K562 (cell line): Measurements from ENCODE around the gene SAMD14. TPM values are rescaled to one million over a fixed set of nuclear protein-coding genes. Genes with fewer than 3 reads are reported as not detected.

Experiments
- ATAC-seq: fragments of 200-7000 bp; cut with Tn5 transposase; 3 replicates; pipeline ENCODE4 v1.9.1; 2020; ENCODE audit warnings: moderate library complexity
- BruUV-seq: library from RNA; stranded (reverse); fragments of 400-500 nt; replicated peaks from 2 replicates; lab custom pipeline; 2021; lab: Mats Ljungman, UMichigan
- CTCF ChIA-PET: fragments of 300-600 bp; formaldehyde crosslinking; extraction: SDS; loops from one replicate; lab custom pipeline; 2021; ENCODE audit warnings: low intra/inter-chr PET ratio; lab: Yijun Ruan, JAX
- POLR2A ChIA-PET: fragments of 300-600, 350-650 bp; sonication (Branson Sonifier 250); formaldehyde crosslinking; extraction: SDS; loops from one replicate; lab custom pipeline; 2021; ENCODE audit warnings: antibody characterized with exemption, inconsistent platforms; lab: Yijun Ruan, JAX
- DNase-seq, 4 experiments: peaks; one replicate each; pipeline versions ENCODE4 v3.0.0 to v3.0.0-alpha.2; 2011 to 2018; ENCODE audit warnings: low spot score in 3 of 4, mixed read lengths in 3 of 4; ENCODE audit errors: extremely low read depth in 1 of 4
- FAIRE-seq: peaks from 2 replicates; lab custom pipeline; 2011; peaks lifted over from hg19 to GRCh38; lab: Jason Lieb, UNC
- H2AFZ ChIP-seq: 2 replicates; pipeline ENCODE4 v1.6.0; 2011; ENCODE audit warnings: low read depth, low read length, control low read depth, inconsistent platforms
- H3K27ac ChIP-seq: fragments of 200-600 bp; 3 replicates; pipeline ENCODE4 v1.8.0; 2011; ENCODE audit warnings: low read depth, mild to moderate bottlenecking, control low read depth, inconsistent platforms, low read length, moderate library complexity, mixed read lengths; ENCODE audit errors: extremely low read depth
- H3K27me3 ChIP-seq, 2 experiments: fragments of 300-600 bp in 1 of 2; 2 replicates in 1 of 2; 3 replicates in 1 of 2; pipeline versions ENCODE4 v1.6.0 to v1.8.0; 2011; ENCODE audit warnings: inconsistent platforms in 2 of 2, low read length in 2 of 2, mild to moderate bottlenecking in 1 of 2, mixed read lengths in 1 of 2, moderate library complexity in 1 of 2; ENCODE audit not compliant: control insufficient read depth in 2 of 2, insufficient read depth in 2 of 2
- H3K36me3 ChIP-seq: fragments of 300-600 bp; 3 replicates; pipeline ENCODE4 v1.8.0; 2011; ENCODE audit warnings: mild to moderate bottlenecking, low read length, inconsistent platforms; ENCODE audit not compliant: control insufficient read depth, insufficient read depth
- H3K4me1 ChIP-seq, 2 experiments: fragments of 200-600 bp in 1 of 2; replicated peaks in 1 of 2; 2 replicates in 1 of 2; 3 replicates in 1 of 2; pipeline versions ENCODE4 v1.5.1 to v1.8.0; 2011; ENCODE audit warnings: inconsistent platforms in 2 of 2, low read length in 2 of 2, mild to moderate bottlenecking in 1 of 2, mixed read lengths in 1 of 2, moderate library complexity in 1 of 2; ENCODE audit not compliant: control insufficient read depth in 2 of 2, insufficient read depth in 2 of 2
- H3K4me2 ChIP-seq: 2 replicates; pipeline ENCODE4 v1.6.1; 2011; ENCODE audit warnings: low read length, control low read depth, inconsistent platforms, mixed read lengths; ENCODE audit not compliant: insufficient read depth
- H3K4me3 ChIP-seq: fragments of 200-600 bp; sonication (generic), shearing (Covaris generic); 2 replicates; pipeline ENCODE4 v1.5.1; 2016; ENCODE audit warnings: control low read depth, inconsistent platforms
- H3K79me2 ChIP-seq: fragments of 200-600 bp; 3 replicates; pipeline ENCODE4 v1.8.0; 2011; ENCODE audit warnings: low read length, inconsistent platforms; ENCODE audit not compliant: control insufficient read depth, insufficient read depth
- H3K9ac ChIP-seq, 2 experiments: 2 replicates each; pipeline versions ENCODE4 v1.6.0 to v1.6.1; 2011; ENCODE audit warnings: low read depth in 2 of 2, low read length in 2 of 2, control low read depth in 1 of 2, inconsistent platforms in 1 of 2, mild to moderate bottlenecking in 1 of 2, mixed read lengths in 1 of 2; ENCODE audit not compliant: insufficient read depth in 1 of 2
- H3K9me1 ChIP-seq: one replicate; pipeline ENCODE4 v1.6.0; 2011; ENCODE audit warnings: inconsistent platforms, mild to moderate bottlenecking, low read length, moderate library complexity; ENCODE audit not compliant: control insufficient read depth, insufficient read depth
- H3K9me3 ChIP-seq: replicated peaks from 2 replicates; pipeline ENCODE4 v1.5.1; 2011; ENCODE audit warnings: low read depth, low read length, inconsistent platforms; ENCODE audit not compliant: control insufficient read depth, insufficient read depth
- H4K20me1 ChIP-seq: replicated peaks from 2 replicates; pipeline ENCODE4 v1.6.1; 2011; ENCODE audit warnings: low read length, inconsistent platforms, mixed read lengths; ENCODE audit not compliant: control insufficient read depth, insufficient read depth
- CBX1 ChIP-seq: sonication (generic); IDR thresholded peaks from 2 replicates; pipeline ENCODE4 v1.6.1; 2016; ENCODE audit warnings: antibody characterized with exemption, low read depth, mild to moderate bottlenecking
- FOS ChIP-seq: IDR thresholded peaks from 3 replicates; pipeline ENCODE4 v1.6.1; 2011; ENCODE audit not compliant: insufficient read length; ENCODE audit errors: extremely low read depth
- GABPB1 ChIP-seq: sonication (generic); formaldehyde crosslinking; IDR thresholded peaks from 2 replicates; pipeline ENCODE4 v1.8.0; 2022; ENCODE audit warnings: mild to moderate bottlenecking, missing genetic modification reagents
- NEUROD1 ChIP-seq: fragments of 150-350 bp; IDR thresholded peaks from 2 replicates; pipeline ENCODE4 v1.6.1; 2014; ENCODE audit warnings: borderline replicate concordance, low read length, low read depth; ENCODE audit not compliant: partially characterized antibody
- NFRKB ChIP-seq: fragments of 450-650 bp; IDR thresholded peaks from 2 replicates; pipeline ENCODE4 v1.6.1; 2016; ENCODE audit warnings: low read depth
- NR2C1 ChIP-seq, 2 experiments: fragments of 450-650 bp; IDR thresholded peaks; 2 replicates each; pipeline ENCODE4 v1.6.1; 2017; ENCODE audit warnings: mild to moderate bottlenecking in 2 of 2, antibody characterized with exemption in 1 of 2, inconsistent platforms in 1 of 2, missing compliant biosample characterization in 1 of 2, missing genetic modification characterization in 1 of 2
- SPI1 ChIP-seq: IDR thresholded peaks from 2 replicates; pipeline ENCODE4 v1.6.1; 2011; ENCODE audit warnings: low read depth, low read length, control low read depth, borderline replicate concordance
- TAF9B ChIP-seq: fragments of 450-650 bp; IDR thresholded peaks from 2 replicates; pipeline ENCODE4 v1.6.1; 2018; ENCODE audit warnings: mild to moderate bottlenecking; ENCODE audit not compliant: partially characterized antibody
- ZBTB7A ChIP-seq: IDR thresholded peaks from 2 replicates; pipeline ENCODE4 v1.6.1; 2011; ENCODE audit warnings: low read depth, mild to moderate bottlenecking, low read length, moderate library complexity, borderline replicate concordance; ENCODE audit not compliant: control insufficient read depth
- ZNF12 ChIP-seq: sonication (generic); formaldehyde crosslinking; IDR thresholded peaks from 2 replicates; pipeline ENCODE4 v1.4.0; 2020; ENCODE audit warnings: mild to moderate bottlenecking, missing genetic modification reagents
- WGBS: fragments of 100-300 bp; shearing (Covaris generic); methylation state at CpG from one replicate; pipeline ENCODE4 v1.1.6; 2016; ENCODE audit warnings: low coverage, mixed read lengths; ENCODE audit not compliant: insufficient coverage; ENCODE audit errors: missing lambda C conversion rate; 5-methylcytosine and 5-hydroxymethylcytosine counted together
- in situ Hi-C: fragments of 300-500 bp; cut with MboI; formaldehyde crosslinking; loops from 4 replicates; pipeline ENCODE4 v1.15.0; 2018; ENCODE audit warnings: inconsistent platforms, mixed read lengths
- intact Hi-C: fragments of 100-400 bp; cut with micrococcal nuclease; formaldehyde crosslinking; loops from 2 replicates; pipeline ENCODE4 v1.14.2; 2022
- polyA plus RNA-seq, 8 experiments: library from polyadenylated mRNA; depleted of rRNA in 4 of 8; stranded (reverse) in 5 of 8; unstranded in 3 of 8; fragments of >200 nt; fragmentation: Nextera tagmentation in 2 of 8; fragmentation: Illumina TruSeq in 1 of 8; extraction: Ambion mirVana in 2 of 8; extraction: Trizol in 1 of 8; gene quantifications; 2 replicates each; pipeline versions ENCODE4 v1.2.1 to v1.2.3, GENCODE V29; 2011 to 2014; ENCODE audit warnings: inconsistent platforms in 1 of 8, missing spikeins in 1 of 8
- total RNA-seq, 7 experiments: library from RNA; depleted of rRNA in 6 of 7; stranded (reverse); fragments of >200 nt in 6 of 7; fragmentation: Illumina TruSeq in 2 of 7; extraction: Trizol in 2 of 7; gene quantifications; 2 replicates each; pipeline versions ENCODE4 v1.2.1 to v1.2.3, GENCODE V29; 2011 to 2021; ENCODE audit warnings: low replicate concordance in 1 of 7
- TF ChIP-seq, protein P1 (sequence below): fragments of 250-450 bp; sonication (Bioruptor Pico); IDR thresholded peaks from 2 replicates; pipeline ENCODE4 v1.4.0; 2020; ENCODE audit warnings: mild to moderate bottlenecking
- TF ChIP-seq, protein P2 (sequence below): fragments of 250-450 bp; sonication (Bioruptor Pico); IDR thresholded peaks from 2 replicates; pipeline ENCODE4 v1.5.0; 2021
- TF ChIP-seq, protein P3 (sequence below): fragments of 250-450 bp; sonication (Bioruptor Pico); IDR thresholded peaks from 2 replicates; pipeline ENCODE4 v1.4.0; 2020; ENCODE audit warnings: mild to moderate bottlenecking, moderate library complexity
- TF ChIP-seq, protein P4 (sequence below): IDR thresholded peaks from 2 replicates; pipeline ENCODE4 v1.6.1; 2011; ENCODE audit warnings: borderline replicate concordance, low read depth, mild to moderate bottlenecking, moderate library complexity, low read length; ENCODE audit not compliant: insufficient read depth, poor library complexity, severe bottlenecking

The SAMD14 gene
- total and polyA plus RNA-seq, 9 of the 15 experiments (the other 6 are each of a cell fraction or from before 2014, with no cell fraction given): 0.04 to 0.07 TPM; not detected in 7

DNA sequence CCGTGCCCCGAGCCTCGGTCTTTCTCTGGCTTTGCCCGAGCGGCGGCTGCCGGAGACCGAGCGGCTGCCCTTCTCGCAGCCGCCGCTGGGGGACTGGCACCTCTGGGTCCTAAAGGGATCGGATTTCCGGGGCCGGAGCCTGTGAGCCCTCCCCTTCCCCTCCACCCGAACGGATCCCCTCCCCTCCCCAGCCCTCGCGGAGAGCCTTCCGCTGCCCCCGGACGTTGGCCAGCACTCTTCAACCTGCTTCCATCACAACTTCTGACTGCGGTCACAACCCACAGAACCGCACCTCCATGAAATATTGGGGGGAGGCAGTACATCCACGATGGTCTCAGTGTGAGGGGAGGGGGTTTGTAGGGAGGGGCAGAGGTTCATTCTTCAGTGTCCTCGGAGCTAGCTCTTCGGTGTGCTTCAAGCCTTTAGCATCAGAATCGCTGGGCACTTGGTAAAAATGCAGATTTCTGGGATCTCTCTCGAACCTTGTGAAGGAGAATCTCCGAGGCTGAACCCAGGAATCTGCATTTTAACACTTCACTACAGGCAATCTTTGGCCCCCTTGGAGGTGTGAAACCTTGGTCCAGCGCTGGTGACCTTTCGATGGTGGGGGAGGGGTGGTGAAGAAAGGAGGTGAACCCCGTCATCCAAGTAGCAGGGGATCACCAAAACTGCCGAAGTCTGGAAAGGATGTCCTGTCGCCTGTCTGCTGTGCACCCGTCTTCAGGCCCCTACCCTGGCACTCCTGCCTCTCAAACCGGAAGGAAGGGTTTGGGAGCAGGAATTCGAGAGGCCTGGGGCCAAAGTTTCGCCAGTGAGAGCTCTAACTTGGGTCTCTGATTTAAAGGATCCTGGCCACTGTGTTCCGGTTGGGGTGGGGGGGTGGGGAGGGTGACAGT is 21.3 kb upstream of the SAMD14 start:
- peak overlapping the region; percentile 67 for H3K4me3 ChIP-seq
- peaks cover 57% of the 10 kb centered on the region for H3K79me2 ChIP-seq
- H4K20me1 ChIP-seq: peaks cover 12% of the 10 kb centered on the region
- H3K9me3 ChIP-seq: no peaks in the 10 kb centered on the region
- H3K4me1 ChIP-seq: peaks cover 53 to 94% of the 10 kb centered on the region in 2 experiments
- POLR2A ChIA-PET: interaction anchor here (0.9 to 1.1 kb wide), 2 partner anchors 10 to 18 kb away, joined by 3 read pairs; no protein-coding TSS in a partner anchor
- peak overlapping the region; percentile 87 for H3K27ac ChIP-seq
- peak; percentile 78 for ATAC-seq
- peak; percentile 70 for FAIRE-seq
- intact Hi-C loops: no loop called here
- H2AFZ ChIP-seq: peak overlapping the region; percentile 81
- TSS peak; percentile 87 for BruUV-seq
- DNase-seq: peak; percentile 80 to 94 (median 90)
- peak overlapping the region; percentile 67 to 97 for H3K9ac ChIP-seq
- WGBS: under 1% methylated on average over 21 of the region's 40 CpGs
- in situ Hi-C loops: no loop called here
- no peaks in the 10 kb centered on the region for H3K27me3 ChIP-seq
- H3K36me3 ChIP-seq: peaks cover 19% of the 10 kb centered on the region
- H3K4me2 ChIP-seq: peak overlapping the region; percentile 92
- CTCF ChIA-PET: no interaction called here
- H3K9me1 ChIP-seq: peaks cover 5% of the 10 kb centered on the region
- TF ChIP-seq, protein P1, sequence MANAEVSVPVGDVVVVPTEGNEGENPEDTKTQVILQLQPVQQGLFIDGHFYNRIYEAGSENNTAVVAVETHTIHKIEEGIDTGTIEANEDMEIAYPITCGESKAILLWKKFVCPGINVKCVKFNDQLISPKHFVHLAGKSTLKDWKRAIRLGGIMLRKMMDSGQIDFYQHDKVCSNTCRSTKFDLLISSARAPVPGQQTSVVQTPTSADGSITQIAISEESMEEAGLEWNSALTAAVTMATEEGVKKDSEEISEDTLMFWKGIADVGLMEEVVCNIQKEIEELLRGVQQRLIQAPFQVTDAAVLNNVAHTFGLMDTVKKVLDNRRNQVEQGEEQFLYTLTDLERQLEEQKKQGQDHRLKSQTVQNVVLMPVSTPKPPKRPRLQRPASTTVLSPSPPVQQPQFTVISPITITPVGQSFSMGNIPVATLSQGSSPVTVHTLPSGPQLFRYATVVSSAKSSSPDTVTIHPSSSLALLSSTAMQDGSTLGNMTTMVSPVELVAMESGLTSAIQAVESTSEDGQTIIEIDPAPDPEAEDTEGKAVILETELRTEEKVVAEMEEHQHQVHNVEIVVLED (CRISPR knock-in tag): no peak
- TF ChIP-seq ZBTB7A: peak; percentile 90; the same call in 1 of the 2 replicates
- no peak for TF ChIP-seq ZNF12 (CRISPR knock-in tag)
- TF ChIP-seq SPI1: 0 out of 2 replicates have a peak, but pooled peaks have one; percentile 12
- TF ChIP-seq NEUROD1: peak; percentile 90
- TF ChIP-seq TAF9B: no peak
- TF ChIP-seq, protein P2, sequence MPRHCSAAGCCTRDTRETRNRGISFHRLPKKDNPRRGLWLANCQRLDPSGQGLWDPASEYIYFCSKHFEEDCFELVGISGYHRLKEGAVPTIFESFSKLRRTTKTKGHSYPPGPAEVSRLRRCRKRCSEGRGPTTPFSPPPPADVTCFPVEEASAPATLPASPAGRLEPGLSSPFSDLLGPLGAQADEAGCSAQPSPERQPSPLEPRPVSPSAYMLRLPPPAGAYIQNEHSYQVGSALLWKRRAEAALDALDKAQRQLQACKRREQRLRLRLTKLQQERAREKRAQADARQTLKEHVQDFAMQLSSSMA (CRISPR knock-in tag): no peak
- peak; percentile 24; the same call in 1 of the 2 replicates for TF ChIP-seq NR2C1 (IDR thresholded peaks at IDR 0.05)
- peak; percentile 70 for TF ChIP-seq NR2C1 (tag; IDR thresholded peaks at IDR 0.05)
- TF ChIP-seq NFRKB: peak; percentile 74
- peak; percentile 69; the same call in 1 of the 2 replicates for TF ChIP-seq CBX1
- peak; percentile 24; the same call in 1 of the 2 replicates for TF ChIP-seq GABPB1 (CRISPR knock-in tag)
- TF ChIP-seq, protein P3, sequence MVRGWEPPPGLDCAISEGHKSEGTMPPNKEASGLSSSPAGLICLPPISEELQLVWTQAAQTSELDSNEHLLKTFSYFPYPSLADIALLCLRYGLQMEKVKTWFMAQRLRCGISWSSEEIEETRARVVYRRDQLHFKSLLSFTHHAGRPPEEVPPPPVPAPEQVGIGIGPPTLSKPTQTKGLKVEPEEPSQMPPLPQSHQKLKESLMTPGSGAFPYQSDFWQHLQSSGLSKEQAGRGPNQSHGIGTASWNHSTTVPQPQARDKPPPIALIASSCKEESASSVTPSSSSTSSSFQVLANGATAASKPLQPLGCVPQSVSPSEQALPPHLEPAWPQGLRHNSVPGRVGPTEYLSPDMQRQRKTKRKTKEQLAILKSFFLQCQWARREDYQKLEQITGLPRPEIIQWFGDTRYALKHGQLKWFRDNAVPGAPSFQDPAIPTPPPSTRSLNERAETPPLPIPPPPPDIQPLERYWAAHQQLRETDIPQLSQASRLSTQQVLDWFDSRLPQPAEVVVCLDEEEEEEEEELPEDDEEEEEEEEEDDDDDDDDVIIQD (CRISPR knock-in tag): no peak
- peak; percentile 12 for TF ChIP-seq FOS
- TF ChIP-seq, protein P4, sequence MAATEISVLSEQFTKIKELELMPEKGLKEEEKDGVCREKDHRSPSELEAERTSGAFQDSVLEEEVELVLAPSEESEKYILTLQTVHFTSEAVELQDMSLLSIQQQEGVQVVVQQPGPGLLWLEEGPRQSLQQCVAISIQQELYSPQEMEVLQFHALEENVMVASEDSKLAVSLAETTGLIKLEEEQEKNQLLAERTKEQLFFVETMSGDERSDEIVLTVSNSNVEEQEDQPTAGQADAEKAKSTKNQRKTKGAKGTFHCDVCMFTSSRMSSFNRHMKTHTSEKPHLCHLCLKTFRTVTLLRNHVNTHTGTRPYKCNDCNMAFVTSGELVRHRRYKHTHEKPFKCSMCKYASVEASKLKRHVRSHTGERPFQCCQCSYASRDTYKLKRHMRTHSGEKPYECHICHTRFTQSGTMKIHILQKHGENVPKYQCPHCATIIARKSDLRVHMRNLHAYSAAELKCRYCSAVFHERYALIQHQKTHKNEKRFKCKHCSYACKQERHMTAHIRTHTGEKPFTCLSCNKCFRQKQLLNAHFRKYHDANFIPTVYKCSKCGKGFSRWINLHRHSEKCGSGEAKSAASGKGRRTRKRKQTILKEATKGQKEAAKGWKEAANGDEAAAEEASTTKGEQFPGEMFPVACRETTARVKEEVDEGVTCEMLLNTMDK: peak; percentile 36
